Heart left ventricle (tissue), 16 donors: ENCODE results near the gene UBE2U. TPM values are rescaled to one million over a fixed set of nuclear protein-coding genes. Genes with fewer than 3 reads are reported as not detected.
A peak's percentile ranks its signal among the peaks of the same experiment; 100 is the strongest.

ENCODE experiments used
- ATAC-seq, 4 donors: fragments of 200-7000 bp; cut with Tn5 transposase; one replicate each; pipeline ENCODE4 v1.9.1; 2020 to 2022; ENCODE audit warnings: moderate library complexity in 4 of 4, mild to moderate bottlenecking in 3 of 4, moderate number of reproducible peaks in 1 of 4
- DNase-seq, 5 donors: peaks; one replicate each; pipeline ENCODE4 v3.0.0-alpha.2; 2020
- H3K27ac ChIP-seq, 12 donors: fragments of 200-600 bp; sonication (generic) in 4 of 12; one replicate each; pipeline versions ENCODE4 v1.5.0 to v1.8.0; 2016 to 2022; ENCODE audit warnings: mild to moderate bottlenecking in 2 of 12
- H3K27me3 ChIP-seq, 9 donors: fragments of 200-600 bp; sonication (generic) in 2 of 9; one replicate each; pipeline versions ENCODE4 v1.5.1 to v1.8.0; 2016 to 2022; ENCODE audit warnings: mild to moderate bottlenecking in 3 of 9
- H3K36me3 ChIP-seq, 9 donors: fragments of 200-600 bp; sonication (generic) in 2 of 9; one replicate each; pipeline versions ENCODE4 v1.5.0 to v1.8.0; 2018 to 2022; ENCODE audit warnings: mild to moderate bottlenecking in 2 of 9
- H3K4me1 ChIP-seq, 12 donors: fragments of 200-600 bp; sonication (generic) in 4 of 12; one replicate each; pipeline versions ENCODE4 v1.5.0 to v1.8.0; 2016 to 2022; ENCODE audit warnings: mild to moderate bottlenecking in 3 of 12
- H3K4me3 ChIP-seq, 12 donors: fragments of 200-600 bp; sonication (generic) in 4 of 12; one replicate each; pipeline versions ENCODE4 v1.5.0 to v1.8.0; 2017 to 2022; ENCODE audit warnings: mild to moderate bottlenecking in 9 of 12, moderate library complexity in 4 of 12
- H3K9me3 ChIP-seq, 12 donors: fragments of 200-600 bp; sonication (generic) in 4 of 12; one replicate each; pipeline versions ENCODE4 v1.5.0 to v1.8.0; 2016 to 2022; ENCODE audit warnings: mild to moderate bottlenecking in 1 of 12
- POLR2A ChIP-seq, 2 donors: fragments of 450-650 bp; IDR thresholded peaks; one replicate each; pipeline ENCODE4 v1.6.1; 2017; ENCODE audit warnings: antibody characterized with exemption in 2 of 2, mild to moderate bottlenecking in 2 of 2, moderate library complexity in 2 of 2
- WGBS, 4 donors: extraction: QIAGEN DNeasy Blood & Tissue Kit in 2 of 4; methylation state at CpG; one replicate each; pipeline versions ENCODE4 v1.1.5 to v1.1.7; 2013 to 2018; 5-methylcytosine and 5-hydroxymethylcytosine counted together
- intact Hi-C, 10 donors: fragments of 100-400 bp; cut with DNase I; formaldehyde crosslinking; loops; one replicate each; pipeline versions ENCODE4 v1.11.1 to v1.14.2; 2022
- polyA plus RNA-seq, 2 donors: library from polyadenylated mRNA; stranded (reverse); fragments of 200-250 nt; gene quantifications; one replicate each; pipeline ENCODE4 v1.2.3, GENCODE V29; 2013
- total RNA-seq, 9 donors: library from RNA; depleted of rRNA in 2 of 9; stranded (reverse); fragments of >200 nt in 2 of 9; fragmentation: NEBNext Ultra II Directional in 3 of 9; extraction: Animal tissue kit (Norgen Biotek cat#: 25700) in 3 of 9; gene quantifications; one replicate each; pipeline versions ENCODE4 v1.1.0 to v1.2.4, GENCODE V29; 2016 to 2023
- TF ChIP-seq, protein P1 (sequence below), 12 donors: fragments of 200-600 bp; sonication (generic) in 4 of 12; IDR thresholded peaks; one replicate each; pipeline versions ENCODE4 v1.5.0 to v1.8.0; 2018 to 2022; ENCODE audit warnings: antibody characterized with exemption in 12 of 12, mild to moderate bottlenecking in 5 of 12
- donor health status: ischemic (EF 13 %, LVEDD 7.1; RV severe dilation, severe dysfunction).
- donor health status: healthy with polysubstance abuse.
- donor health status: DM: no; HTN: yes; CAD: no.
- donor health status: DM: no; HTN: no; CAD: no.
- donor health status: ischemic (EF 25% LVEDD 6.9; RV normal size, moderate dysfunction).
- donor health status: ischemic (EF 25% LVEDD 5.7; RV mildly dilated, moderate dysfunction).
- donor health status: healthy.
- donor health status: DM: yes; HTN: yes; CAD: no.
- donor health status: ischemic (EF 35%, LVEDD 5.7; RV mildly dilated, moderate dysfunction).
- donor health status: nonischemic (EF 11% LVEDD 7.7; RV severe dilation, severe dysfunction).
- donor health status: DM: yes; HTN: yes; CAD: no.
- donor health status: PGD.
- donor health status: ischemic (EF 29% LVEDD 5.4; RV normal size, mild dysfunction).
- donor health status: nonischemic (EF 23%, LVEDD 6.1; RV moderate dilation, normal function).

Gene UBE2U
- total and polyA plus RNA-seq, 11 donors = 0.19 to 2.7 (median 2.5) TPM; not detected in 8

DNA sequence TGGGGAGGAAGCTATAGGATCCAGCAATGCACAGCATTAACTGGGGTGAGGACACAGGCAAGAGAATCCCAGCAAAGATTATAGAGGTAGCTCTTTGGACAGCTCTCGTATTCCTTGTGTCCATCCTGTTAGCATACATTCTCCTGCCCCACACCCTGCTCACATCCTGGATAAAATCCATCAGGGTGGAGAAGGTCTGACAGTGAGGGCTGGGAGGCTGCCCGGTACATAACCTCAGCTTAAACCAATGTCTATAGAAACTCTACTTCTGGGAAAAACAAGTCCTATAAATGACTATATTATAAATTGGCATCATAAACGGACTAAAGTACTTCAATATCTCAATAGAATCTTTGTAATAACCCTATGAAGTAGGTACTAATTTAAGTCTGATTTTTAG, 36.8 kb upstream of the UBE2U start:
- no peaks in the 10 kb centered on the region for H3K27me3 ChIP-seq
- no peak overlapping the region for H3K4me3 ChIP-seq
- DNase-seq = no peak
- no peak for TF ChIP-seq POLR2A (IDR thresholded peaks at IDR 0.05)
- TF ChIP-seq, protein P1, sequence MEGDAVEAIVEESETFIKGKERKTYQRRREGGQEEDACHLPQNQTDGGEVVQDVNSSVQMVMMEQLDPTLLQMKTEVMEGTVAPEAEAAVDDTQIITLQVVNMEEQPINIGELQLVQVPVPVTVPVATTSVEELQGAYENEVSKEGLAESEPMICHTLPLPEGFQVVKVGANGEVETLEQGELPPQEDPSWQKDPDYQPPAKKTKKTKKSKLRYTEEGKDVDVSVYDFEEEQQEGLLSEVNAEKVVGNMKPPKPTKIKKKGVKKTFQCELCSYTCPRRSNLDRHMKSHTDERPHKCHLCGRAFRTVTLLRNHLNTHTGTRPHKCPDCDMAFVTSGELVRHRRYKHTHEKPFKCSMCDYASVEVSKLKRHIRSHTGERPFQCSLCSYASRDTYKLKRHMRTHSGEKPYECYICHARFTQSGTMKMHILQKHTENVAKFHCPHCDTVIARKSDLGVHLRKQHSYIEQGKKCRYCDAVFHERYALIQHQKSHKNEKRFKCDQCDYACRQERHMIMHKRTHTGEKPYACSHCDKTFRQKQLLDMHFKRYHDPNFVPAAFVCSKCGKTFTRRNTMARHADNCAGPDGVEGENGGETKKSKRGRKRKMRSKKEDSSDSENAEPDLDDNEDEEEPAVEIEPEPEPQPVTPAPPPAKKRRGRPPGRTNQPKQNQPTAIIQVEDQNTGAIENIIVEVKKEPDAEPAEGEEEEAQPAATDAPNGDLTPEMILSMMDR (IDR thresholded peaks at IDR 0.05) = no peak
- no peak overlapping the region for H3K27ac ChIP-seq
- no peaks in the 10 kb centered on the region for H3K36me3 ChIP-seq
- peaks cover 0 to 13% (median 3%) of the 10 kb centered on the region in 12 donors for H3K4me1 ChIP-seq
- no peak for ATAC-seq
- intact Hi-C loops = loop anchor here in 1 of 10 donors (10.0 kb wide), 1 partner anchor 68 kb away; no protein-coding TSS in a partner anchor
- WGBS, 4 donors = 80 to 89% (median 86%) methylated on average over 3 of the region's 3 CpGs
- no peaks in the 10 kb centered on the region for H3K9me3 ChIP-seq

DNA sequence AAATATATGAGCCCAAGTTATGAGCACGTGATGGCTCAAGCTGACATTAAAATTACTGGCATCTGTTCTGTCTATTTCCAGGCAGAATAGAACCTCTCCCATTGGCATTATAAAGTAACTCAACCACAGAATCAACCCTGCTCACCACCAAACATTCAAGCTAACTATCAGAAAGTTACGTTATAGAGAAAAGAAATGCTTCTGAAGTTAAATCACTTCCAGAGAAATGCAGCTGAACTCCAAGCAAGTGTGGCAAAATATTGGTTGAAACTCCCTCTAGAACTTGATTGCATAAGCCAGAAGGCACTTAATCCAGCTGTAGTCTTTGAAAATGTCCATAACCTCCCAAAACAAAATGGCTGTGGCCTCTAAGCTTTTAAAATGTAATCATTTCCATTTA, 36.2 kb upstream of the UBE2U start:
- intact Hi-C loops = loop anchor here in 1 of 10 donors (10.0 kb wide), 1 partner anchor 68 kb away; no protein-coding TSS in a partner anchor
- DNase-seq (no peak), ATAC-seq (no peak)
- Histone ChIP-seq H3K9me3 (no peaks in the 10 kb centered on the region), H3K36me3 (no peaks in the 10 kb centered on the region), H3K27ac (no peak overlapping the region), H3K4me3 (no peak overlapping the region), H3K4me1 (peaks cover 0 to 17% (median 3%) of the 10 kb centered on the region in 12 donors), H3K27me3 (no peaks in the 10 kb centered on the region)
- 44 to 93% (median 66%) methylated on average over 2 of the region's 2 CpGs for WGBS, 4 donors
- no peak for TF ChIP-seq POLR2A (IDR thresholded peaks at IDR 0.05)
- TF ChIP-seq, protein P1 (IDR thresholded peaks at IDR 0.05) = no peak

DNA sequence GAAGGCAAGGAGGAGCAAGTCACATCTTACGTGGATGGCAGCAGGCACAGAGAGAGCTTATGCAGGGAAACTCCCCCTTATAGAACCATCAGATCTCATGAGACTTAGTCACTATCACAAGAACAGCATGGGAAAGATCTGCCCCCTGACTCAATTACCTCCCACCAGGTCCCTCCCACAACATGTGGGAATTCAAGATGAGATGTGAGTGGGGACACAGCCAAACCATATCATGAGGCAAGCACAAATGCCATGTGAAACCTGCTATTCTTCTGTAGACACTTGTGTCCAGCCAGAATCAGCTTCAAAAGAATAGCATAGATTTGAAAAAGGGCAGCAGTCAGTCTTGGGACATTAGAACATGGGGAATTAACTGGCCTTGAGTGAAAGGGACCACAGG, 32.2 kb upstream of the UBE2U start:
- no peaks in the 10 kb centered on the region for H3K27me3 ChIP-seq
- DNase-seq = no peak
- 67 to 100% (median 90%) methylated on average over 1 of the region's 1 CpG for WGBS, 4 donors

DNA sequence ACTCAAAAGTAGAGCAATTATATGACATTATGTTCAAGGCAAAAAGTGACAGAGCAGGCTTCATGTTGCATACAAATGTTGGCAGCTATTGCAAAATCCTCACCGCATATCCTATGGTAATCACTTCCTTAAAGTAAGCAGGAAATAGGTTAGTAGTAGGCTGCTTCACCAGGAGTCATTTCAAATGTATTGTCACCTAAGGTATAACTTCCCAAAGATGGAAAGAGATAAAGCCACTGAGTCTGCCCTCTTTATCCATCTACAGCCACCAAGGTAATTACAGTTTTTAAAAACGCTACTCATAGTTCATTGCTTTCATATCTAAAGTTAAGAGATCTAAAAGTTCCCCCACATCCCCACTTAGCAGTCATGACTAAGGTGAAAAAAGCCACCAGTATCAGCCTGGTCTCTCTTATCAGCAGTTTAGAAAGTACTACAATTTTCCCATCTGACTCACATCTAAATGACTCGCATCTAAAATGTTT, 31.6 kb upstream of the UBE2U start:
- Histone ChIP-seq H3K36me3 (peaks cover 0 to 5% (median 0%) of the 10 kb centered on the region in 9 donors), H3K9me3 (no peaks in the 10 kb centered on the region), H3K4me3 (no peak overlapping the region), H3K27me3 (no peaks in the 10 kb centered on the region), H3K27ac (peak overlapping the region in 1 of 12 donors; percentile 16), H3K4me1 (peaks cover 0 to 26% (median 7%) of the 10 kb centered on the region in 12 donors)
- DNase-seq = no peak
- no peak for ATAC-seq
- WGBS, 4 donors = 60 to 66% (median 61%) methylated on average over 3 of the region's 3 CpGs
- TF ChIP-seq, protein P1 (IDR thresholded peaks at IDR 0.05) = no peak
- no peak for TF ChIP-seq POLR2A (IDR thresholded peaks at IDR 0.05)
- intact Hi-C loops = no loop called here

More for the DNA sequence above, 32.2 kb upstream of the UBE2U start:
- no peak overlapping the region for H3K4me3 ChIP-seq
- peak overlapping the region in 1 of 12 donors; percentile 16 for H3K27ac ChIP-seq
- H3K9me3 ChIP-seq = no peaks in the 10 kb centered on the region
- peaks cover 0 to under 1% (median 0%) of the 10 kb centered on the region in 9 donors for H3K36me3 ChIP-seq
- TF ChIP-seq, protein P1 (IDR thresholded peaks at IDR 0.05) = no peak
- TF ChIP-seq POLR2A (IDR thresholded peaks at IDR 0.05) = no peak
- intact Hi-C loops = no loop called here
- no peak for ATAC-seq
- peaks cover 0 to 26% (median 7%) of the 10 kb centered on the region in 12 donors for H3K4me1 ChIP-seq
